Left ventricle myocardium inferior (tissue), 1 donor: ENCODE results near the gene CACNA2D1. TPM values are rescaled to one million over a fixed set of nuclear protein-coding genes. Genes with fewer than 3 reads are reported as not detected.

Experiments used
- DNase-seq: peaks from one replicate; pipeline ENCODE4 v3.0.0-alpha.2; 2020
- H3K27ac ChIP-seq: fragments of 200-600 bp; replicated peaks from 2 replicates; pipeline ENCODE4 v1.8.0; 2021
- H3K27me3 ChIP-seq: fragments of 200-600 bp; 2 replicates; pipeline ENCODE4 v1.8.0; 2021; ENCODE audit warnings: low read depth
- H3K36me3 ChIP-seq: fragments of 200-600 bp; 2 replicates; pipeline ENCODE4 v1.8.0; 2021
- H3K4me1 ChIP-seq: fragments of 200-600 bp; 2 replicates; pipeline ENCODE4 v1.8.0; 2021
- H3K4me3 ChIP-seq: fragments of 200-600 bp; 2 replicates; pipeline ENCODE4 v1.8.0; 2021; ENCODE audit warnings: mild to moderate bottlenecking, moderate library complexity
- H3K9me3 ChIP-seq: fragments of 200-600 bp; replicated peaks from 2 replicates; pipeline ENCODE4 v1.8.0; 2021
- intact Hi-C: fragments of 100-400 bp; cut with micrococcal nuclease; formaldehyde crosslinking; loops from one replicate; pipeline ENCODE4 v1.11.0; 2022
- total RNA-seq: library from RNA; stranded (reverse); fragmentation: NEBNext Ultra II Directional; extraction: Animal tissue kit (Norgen Biotek cat#: 25700); gene quantifications from one replicate; pipeline ENCODE4 v1.2.1, GENCODE V29; 2021
- TF ChIP-seq, protein P1 (sequence below): fragments of 200-600 bp; IDR thresholded peaks from 2 replicates; pipeline ENCODE4 v1.8.0; 2021; ENCODE audit warnings: antibody characterized with exemption, mild to moderate bottlenecking, borderline replicate concordance
- donor health status: DM: no; HTN: yes; CAD: no; lungs with severe emphysema.

The CACNA2D1 gene
- total RNA-seq, 1 donor from 2014 or later: 64.6 TPM

DNA sequence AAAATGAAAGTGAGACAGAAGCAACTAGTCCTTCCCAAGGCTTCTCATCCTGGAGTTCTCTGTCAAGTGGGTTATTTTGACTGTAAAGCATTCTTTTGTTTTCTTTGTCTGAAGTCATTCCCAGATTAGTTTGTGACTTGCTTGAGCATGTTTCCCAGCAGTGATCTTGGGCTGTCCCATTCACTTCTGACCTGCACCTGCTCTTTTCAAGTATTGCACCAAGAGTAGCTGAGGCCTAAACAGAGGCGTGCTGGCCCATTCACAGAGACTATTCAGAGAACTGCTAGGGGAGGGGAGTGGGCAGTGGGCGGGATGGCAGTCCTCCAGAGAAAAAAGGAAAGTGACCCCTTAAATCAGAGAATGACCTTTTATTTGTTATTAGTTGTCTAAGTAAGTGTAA is 61.3 kb downstream of the CACNA2D1 start:
- Histone ChIP-seq H3K27me3 (no peaks in the 10 kb centered on the region), H3K4me3 (no peak overlapping the region), H3K9me3 (no peaks in the 10 kb centered on the region), H3K4me1 (peaks cover 24% of the 10 kb centered on the region), H3K27ac (no peak overlapping the region), H3K36me3 (no peaks in the 10 kb centered on the region)
- TF ChIP-seq, protein P1, sequence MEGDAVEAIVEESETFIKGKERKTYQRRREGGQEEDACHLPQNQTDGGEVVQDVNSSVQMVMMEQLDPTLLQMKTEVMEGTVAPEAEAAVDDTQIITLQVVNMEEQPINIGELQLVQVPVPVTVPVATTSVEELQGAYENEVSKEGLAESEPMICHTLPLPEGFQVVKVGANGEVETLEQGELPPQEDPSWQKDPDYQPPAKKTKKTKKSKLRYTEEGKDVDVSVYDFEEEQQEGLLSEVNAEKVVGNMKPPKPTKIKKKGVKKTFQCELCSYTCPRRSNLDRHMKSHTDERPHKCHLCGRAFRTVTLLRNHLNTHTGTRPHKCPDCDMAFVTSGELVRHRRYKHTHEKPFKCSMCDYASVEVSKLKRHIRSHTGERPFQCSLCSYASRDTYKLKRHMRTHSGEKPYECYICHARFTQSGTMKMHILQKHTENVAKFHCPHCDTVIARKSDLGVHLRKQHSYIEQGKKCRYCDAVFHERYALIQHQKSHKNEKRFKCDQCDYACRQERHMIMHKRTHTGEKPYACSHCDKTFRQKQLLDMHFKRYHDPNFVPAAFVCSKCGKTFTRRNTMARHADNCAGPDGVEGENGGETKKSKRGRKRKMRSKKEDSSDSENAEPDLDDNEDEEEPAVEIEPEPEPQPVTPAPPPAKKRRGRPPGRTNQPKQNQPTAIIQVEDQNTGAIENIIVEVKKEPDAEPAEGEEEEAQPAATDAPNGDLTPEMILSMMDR: no peak
- intact Hi-C loops: no loop called here
- DNase-seq: no peak

DNA sequence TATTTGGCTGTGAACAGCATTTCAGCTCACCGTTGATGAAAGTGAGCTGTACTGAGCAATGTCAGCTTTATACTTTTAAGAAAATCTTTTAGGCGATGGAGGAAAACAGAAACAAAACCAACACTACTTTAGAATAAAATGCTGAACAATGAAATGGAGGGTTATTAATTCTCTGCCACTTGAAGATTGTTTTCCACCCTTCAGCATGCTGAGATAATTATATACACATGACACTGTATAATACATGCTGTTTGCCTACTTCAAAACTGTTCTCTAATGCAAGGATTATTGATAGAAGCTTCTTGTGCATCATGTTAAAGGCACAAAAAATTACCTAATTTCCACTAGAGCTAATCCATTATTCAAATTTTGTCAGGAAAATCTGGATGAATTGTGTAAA is 66.8 kb downstream of the CACNA2D1 start:
- H3K4me3 ChIP-seq: no peak overlapping the region
- DNase-seq: no peak
- H3K27ac ChIP-seq: no peak overlapping the region
- peaks cover 36% of the 10 kb centered on the region for H3K4me1 ChIP-seq
- H3K36me3 ChIP-seq: no peaks in the 10 kb centered on the region
- no peaks in the 10 kb centered on the region for H3K27me3 ChIP-seq
- no peaks in the 10 kb centered on the region for H3K9me3 ChIP-seq
- intact Hi-C loops: no loop called here
- TF ChIP-seq, protein P1: no peak

DNA sequence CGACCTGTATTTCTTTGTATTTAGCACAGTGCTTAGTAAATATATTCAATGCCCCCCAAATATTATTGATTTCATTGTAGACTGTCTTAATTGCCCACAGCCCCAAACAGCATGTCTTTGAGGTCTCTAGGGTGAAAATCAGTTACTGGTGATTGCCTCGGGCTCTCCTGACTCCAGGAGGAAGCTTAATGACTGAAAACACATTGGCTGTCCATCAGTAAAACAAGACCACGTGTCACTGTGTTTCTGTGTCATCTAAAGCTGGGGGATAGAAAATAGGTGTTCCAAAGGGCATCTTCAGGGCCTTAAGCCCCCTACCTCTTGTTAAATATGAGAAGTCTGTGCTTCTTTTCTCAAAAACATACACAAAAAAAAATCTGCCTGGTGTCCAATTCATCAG is 67.9 kb downstream of the CACNA2D1 start:
- no peak overlapping the region for H3K27ac ChIP-seq
- no peak for DNase-seq
- TF ChIP-seq, protein P1: no peak
- no peaks in the 10 kb centered on the region for H3K36me3 ChIP-seq
- H3K9me3 ChIP-seq: no peaks in the 10 kb centered on the region
- intact Hi-C loops: no loop called here
- H3K4me1 ChIP-seq: peaks cover 36% of the 10 kb centered on the region
- H3K4me3 ChIP-seq: no peak overlapping the region
- H3K27me3 ChIP-seq: no peaks in the 10 kb centered on the region

DNA sequence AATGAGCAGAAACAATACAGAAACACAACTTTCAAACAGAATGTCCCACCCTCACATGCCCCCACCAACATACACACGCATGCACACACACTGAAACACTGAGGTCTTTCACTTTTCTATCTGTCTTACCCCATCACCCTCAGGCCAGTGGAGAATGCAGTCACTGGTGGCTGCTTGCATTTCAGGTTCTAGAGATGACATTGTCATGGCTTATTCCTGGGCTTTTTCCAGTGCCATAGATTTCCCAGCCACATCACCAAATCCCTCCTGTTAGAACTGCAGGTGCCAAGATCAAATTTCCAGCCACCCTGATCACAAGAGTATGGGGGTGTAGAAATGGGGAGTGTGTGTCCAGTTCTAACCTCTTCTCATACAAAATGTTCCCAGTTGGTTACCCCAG is 68.4 kb downstream of the CACNA2D1 start:
- TF ChIP-seq, protein P1: no peak
- no peak for DNase-seq
- Histone ChIP-seq H3K36me3 (no peaks in the 10 kb centered on the region), H3K4me3 (no peak overlapping the region), H3K27me3 (no peaks in the 10 kb centered on the region), H3K9me3 (no peaks in the 10 kb centered on the region), H3K27ac (no peak overlapping the region), H3K4me1 (peaks cover 36% of the 10 kb centered on the region)
- intact Hi-C loops: no loop called here

DNA sequence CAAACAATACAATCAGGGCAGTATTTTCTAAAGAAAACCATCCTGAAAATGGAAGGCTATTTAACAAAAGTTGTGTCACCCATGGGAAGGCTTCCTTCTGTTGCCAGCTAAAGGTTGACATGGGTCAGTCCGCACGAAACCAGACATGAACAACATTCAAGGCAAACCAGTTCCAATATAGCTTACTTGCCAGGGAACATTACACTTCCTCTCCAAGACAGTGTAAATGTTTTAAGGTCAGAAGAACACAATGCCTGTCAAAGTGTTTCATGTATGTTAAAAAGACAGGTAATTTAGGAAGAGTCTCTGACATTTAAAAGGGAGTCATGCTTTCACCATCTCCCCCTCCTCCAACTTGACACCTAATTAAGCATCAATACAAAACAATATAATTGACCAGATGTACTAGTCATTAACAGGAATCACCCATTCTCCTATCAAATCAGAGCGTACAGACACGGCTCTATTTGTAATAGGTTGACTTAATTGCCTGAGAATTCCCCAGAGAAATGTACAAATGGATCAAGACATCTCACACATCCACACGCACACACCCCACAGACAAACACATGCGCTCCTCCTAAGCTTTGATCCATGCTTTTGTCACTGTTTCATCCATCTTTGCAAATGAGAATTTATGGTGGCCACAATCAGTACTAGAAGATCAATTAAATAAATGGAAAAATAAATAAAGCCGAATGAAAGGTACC is 69.5 kb downstream of the CACNA2D1 start:
- TF ChIP-seq, protein P1: no peak
- Histone ChIP-seq H3K9me3 (no peaks in the 10 kb centered on the region), H3K4me3 (no peak overlapping the region), H3K27me3 (no peaks in the 10 kb centered on the region), H3K4me1 (peaks cover 36% of the 10 kb centered on the region), H3K27ac (no peak overlapping the region), H3K36me3 (no peaks in the 10 kb centered on the region)
- intact Hi-C loops: no loop called here
- no peak for DNase-seq
